HG02610 (cell line): Measurements from ENCODE around the gene HHLA2.
"Not testable (repeated sequence)": the region's sequence is repeated elsewhere in the genome, so short reads cannot be mapped to it uniquely, and the experiment has no call there.

Experiments used
- ATAC-seq: cut with Tn5 transposase; IDR thresholded peaks from one replicate; pipeline ENCODE4 v1.9.1; 2021; ENCODE audit warnings: mild to moderate bottlenecking, moderate library complexity; ENCODE audit not compliant: unreplicated experiment

Gene HHLA2

DNA sequence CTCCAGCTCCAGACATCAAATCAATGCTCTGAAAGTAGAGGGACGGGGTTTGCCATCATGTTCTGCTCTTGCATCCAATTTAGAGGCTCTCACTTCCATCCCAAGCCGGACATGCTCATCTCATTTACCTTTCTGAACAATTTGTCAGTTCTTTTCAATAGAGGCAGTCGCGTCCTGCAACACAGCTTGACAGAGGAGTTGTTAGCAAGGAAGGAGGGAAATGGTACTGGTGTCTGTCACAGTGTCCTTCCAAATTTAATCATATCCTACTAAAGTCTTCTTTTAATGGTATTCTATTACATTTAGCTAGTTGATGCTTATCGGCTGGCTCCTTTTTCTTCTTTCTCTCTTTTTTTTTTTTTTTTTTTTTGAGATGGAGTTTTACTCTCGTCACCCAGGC is 45.6 kb downstream of the HHLA2 start:
- ATAC-seq, result no peak

DNA sequence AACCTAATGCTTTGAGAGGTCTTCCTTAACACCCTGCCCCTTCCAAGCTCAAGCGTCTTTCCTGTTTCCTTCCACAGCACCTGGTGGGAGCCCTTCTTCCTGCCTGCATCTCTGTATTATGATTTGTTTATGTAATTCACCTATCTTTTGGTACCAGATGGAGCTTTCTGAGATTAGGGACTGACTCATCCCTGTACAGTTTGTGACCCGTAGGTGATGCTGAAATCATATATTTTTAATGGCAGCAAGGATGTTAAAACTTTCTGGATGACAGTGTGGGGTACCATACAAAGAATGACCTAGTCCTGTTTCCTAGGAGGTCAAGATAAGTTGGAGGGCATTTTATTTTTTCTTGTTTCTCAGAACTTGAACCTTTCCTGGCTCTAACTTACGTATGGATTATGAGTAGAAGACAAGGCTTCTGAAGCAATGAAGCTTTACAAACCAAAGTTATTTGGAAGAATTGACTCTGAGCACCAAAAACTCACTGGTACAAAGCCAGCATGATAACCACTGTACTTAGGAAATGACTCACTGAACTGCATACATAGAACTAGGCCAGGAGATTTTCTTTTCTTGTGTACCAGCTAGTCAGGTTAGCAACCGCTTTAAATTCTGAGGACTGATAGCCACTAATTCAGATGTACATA is 46.6 kb downstream of the HHLA2 start:
- peak; percentile 89 for ATAC-seq

- ATAC-seq, result no peak
Observed at GRCh38 chr3:108343491-108343890, 47.1 kb downstream of the HHLA2 start.

DNA sequence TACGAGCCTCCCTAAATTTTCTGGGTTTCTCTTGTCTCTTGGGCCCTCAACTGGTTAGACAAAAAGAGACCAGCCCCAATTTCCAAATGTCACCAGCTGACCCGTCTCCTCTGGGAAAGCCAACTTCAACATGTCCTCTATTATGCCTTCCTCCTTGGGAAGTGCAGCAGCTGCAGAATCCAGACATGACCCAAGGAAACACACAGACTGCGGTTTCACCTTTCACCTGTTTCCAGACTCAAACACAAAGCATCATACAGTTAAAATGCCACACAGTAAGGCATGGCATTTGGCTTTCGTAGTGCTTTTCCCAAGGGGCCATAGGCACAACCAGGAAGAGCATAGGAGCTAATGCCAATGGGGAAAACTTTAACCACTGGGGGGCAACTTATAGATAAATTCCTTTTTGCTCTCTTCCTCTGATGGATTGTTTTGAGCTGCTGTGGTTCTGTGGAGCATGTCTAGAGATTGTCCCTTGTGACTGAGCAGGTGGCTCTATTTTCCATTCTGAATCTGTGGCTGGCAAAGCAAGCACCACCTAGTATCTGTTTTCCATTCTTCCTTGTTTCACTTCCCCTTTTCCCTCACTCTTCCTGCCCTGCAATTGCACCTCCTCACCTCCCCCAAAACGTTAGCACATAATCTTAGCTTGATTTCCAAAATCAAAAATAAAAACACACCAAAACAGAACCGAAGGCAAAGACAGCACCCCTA is 49.3 kb downstream of the HHLA2 start:
- ATAC-seq, result no peak

DNA sequence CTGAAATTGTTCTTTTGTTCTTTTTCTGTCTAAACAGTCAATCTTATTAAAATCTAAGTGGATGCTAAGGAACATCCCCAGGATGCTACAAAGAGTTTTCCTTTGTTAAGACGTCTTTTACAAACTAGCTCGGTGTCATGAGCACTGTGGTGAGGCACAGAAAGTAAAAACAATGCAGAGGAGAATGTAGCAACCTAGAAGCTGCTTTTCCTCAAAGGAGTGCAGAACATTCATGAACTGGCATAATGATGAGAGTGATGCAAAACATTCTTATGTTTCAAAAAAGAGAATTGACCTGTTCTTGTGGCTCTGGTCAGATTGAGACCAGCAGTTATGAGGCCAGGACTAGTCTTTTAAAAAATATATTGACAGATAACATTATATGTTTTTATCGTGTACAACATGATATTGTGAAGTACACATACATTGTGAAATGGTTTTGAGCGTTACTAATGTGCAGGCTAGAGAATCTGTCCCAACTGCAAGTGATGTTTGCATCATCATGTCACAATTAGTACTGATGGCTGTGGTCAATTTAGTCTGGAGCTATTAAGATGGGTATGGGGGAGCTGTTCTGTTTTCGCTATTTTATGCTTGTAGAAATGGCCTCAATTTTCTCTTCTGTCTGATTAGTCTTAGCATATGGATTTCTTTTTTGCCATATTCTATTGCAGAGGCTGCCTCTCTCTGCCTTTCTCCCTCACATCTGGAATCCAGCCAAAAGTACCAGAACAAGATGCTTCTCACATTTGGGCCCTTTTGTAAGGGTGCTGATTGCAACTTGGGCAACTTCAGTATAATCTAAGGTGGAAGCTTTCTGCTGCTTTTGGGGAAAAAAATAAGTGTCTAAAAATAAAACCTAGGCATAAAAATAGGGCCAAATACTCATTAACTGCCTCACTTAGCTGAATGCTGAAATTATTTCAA is 50.2 kb downstream of the HHLA2 start:
- no peak for ATAC-seq

GRCh38 chr3:108352176-108352575 is 55.8 kb downstream of the HHLA2 start:
- ATAC-seq, result no peak

DNA sequence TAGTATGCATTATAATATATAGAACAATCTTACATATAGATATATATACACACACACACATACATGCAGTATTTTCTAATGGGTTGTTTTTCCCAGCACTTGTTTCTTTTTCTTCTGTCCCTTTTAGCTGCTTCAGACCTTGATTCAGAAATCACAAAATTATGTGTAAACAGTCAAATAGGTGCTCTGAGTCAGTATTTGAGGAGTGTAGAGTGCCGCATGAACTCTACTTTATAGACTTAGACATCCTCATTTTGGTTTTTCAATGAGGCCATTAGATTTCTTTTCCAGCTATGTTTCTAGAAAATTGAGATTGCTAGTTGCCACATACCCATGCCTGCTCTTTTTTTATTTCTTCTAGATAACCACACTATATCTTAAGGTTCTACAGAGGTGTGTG is 58.2 kb downstream of the HHLA2 start:
- no peak for ATAC-seq

GRCh38 chr3:108357042-108357441 is 60.7 kb downstream of the HHLA2 start:
- no peak for ATAC-seq

DNA sequence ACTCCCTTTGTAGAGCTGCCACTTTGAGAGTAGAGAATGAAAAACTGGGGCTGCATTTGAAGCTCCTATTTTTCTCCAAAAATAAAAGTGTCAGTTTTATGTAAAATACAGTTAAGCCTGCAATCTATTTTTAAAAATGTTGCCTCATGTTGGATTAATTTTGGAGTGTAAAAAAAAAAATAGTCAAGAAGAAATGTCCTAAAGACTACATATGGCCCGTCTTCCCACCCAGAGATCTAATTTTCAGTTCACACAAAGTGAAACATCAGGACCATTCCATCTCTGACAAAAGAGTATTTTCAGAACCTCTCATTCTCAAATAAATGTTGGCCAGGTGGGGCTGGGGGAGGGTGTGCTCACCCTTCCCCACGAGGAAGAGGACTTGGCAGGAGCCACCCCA is 62.7 kb downstream of the HHLA2 start:
- no peak for ATAC-seq

DNA sequence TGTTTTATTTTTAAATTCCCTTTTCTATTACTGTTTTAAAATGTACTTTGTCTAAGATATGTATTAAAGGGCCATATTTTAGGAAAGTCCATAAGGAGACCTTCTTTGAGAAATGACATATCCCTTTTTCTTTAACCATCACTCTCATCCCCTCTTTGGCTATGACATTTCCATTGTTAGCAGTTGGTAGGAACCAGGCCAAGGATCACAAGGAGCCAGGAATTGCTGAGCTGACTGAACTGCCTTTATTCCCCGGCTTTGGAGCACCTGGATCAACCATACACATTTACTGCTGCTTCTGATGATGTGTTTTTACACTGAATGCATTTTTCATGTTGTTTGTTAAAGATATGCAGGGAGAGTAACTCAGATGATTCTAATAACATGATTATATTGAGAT is 79.7 kb downstream of the HHLA2 start:
- no peak for ATAC-seq

- no peak for ATAC-seq
Observed at GRCh38 chr3:108377384-108377783, 81.0 kb downstream of the HHLA2 start.

- ATAC-seq, result no peak
Observed at GRCh38 chr3:108378153-108378951, 82.0 kb downstream of the HHLA2 start.

DNA sequence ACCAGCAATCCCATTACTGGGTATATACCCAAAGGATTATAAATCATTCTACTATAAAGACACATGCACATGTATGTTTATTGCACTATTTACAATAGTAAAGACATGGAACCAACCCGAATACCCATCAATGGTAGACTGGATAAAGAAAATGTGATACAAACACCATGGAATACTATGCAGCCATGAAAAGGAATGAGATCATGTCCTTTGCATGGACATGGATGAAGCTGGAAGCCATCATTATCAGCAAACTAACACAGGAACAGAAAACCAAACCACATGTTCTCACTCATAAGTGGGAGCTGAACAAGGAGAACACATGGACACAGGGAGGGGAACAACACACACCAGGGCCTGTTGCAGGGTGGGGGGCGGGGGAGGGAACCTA is 82.6 kb downstream of the HHLA2 start:
- ATAC-seq, result not testable (repeated sequence)

GRCh38 chr3:108380128-108380795 is 83.9 kb downstream of the HHLA2 start:
- no peak for ATAC-seq

DNA sequence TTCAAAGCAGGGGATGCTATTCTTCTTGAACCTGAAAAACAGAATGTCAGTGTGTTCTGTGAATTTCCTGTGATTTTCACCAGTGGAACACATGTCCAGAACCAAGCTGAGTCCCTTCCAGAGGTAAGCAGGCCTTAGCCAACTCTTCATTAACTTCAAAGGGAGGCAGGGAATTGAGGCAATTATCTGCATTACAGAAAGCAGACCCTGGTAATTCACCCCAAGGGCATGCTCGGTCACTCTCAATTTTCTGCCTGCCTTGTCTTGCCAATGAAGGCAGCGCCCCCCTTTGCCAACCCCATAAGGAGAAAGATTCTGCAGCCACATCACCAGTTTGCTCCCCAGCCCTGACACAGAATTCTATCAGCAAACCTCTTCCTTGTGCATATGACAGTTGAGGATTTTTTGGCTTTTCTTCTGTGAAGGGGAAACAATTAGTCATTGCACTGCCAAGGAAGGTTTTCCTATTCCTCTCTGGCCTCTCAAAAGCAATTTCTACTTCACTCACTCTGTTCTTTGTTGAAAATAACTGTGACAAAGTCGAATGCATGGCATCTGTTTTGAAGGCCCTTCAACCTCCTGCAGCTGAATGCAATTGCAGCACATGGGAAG is 85.3 kb downstream of the HHLA2 start:
- no peak for ATAC-seq

DNA sequence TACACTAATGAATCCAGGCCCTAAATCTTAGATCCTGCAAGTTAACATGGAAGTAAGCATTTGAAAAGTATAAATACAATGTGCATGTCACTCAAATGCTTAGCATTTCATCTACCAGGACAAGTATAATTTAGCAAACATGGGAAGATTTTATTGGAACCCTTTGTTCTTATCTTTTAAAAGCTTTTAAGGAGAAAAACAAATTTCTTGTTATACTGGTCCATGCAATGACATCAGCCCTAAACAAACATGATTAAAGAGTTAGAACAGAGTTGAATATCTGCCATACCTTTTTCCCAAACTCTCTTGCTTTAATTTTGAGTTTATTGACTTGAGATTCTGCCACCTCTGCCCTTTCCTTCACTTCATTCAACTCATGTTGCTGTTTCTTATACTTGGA is 87.0 kb downstream of the HHLA2 start:
- no peak for ATAC-seq

- no peak for ATAC-seq
Observed at GRCh38 chr3:108387063-108387462, 90.7 kb downstream of the HHLA2 start.

DNA sequence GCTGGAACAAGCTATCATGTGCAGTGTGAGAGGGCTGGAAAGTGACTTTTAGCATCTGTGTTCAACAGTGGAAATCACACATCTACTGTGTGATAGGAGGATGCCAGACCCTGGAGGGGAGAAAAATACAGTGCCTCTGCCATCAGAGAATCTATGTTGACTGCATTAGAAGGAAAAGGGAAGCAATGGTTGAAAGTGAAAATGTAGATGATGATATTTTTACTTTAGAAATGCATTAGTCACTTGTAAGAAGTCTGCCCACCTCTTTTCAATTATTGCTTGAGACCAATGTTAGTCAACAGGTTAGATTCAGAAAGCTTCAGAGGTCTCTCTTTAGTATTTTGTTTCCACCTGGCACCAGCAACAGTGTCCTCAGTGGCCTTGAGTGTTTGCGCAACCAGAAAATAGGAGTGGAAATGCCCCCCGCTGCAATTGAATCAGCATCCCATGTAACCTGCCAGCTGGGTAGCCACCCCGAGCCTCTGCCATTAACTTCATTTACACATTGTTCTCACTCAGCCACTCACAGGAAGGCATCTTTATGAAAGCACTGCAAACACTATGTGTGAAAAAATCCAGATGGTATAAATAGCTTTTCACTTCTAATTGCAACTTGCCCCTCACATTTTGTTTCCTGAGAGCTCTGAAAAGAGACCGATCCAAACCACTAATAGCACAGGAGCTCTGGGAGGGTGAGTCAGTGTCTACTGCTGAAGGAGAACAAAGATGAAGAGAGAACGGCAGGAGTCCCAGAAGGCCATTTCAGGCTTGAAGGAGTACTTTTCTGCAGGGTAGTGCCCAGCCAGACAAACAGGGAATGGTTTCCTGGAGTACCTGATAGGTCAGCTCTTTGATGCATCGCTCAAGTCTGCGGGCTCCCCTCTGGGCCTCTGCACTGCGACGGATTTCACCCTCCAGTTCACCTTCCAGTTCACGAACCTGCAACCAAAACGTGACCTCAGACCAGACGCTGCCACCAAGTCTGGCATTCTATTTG is 92.1 kb downstream of the HHLA2 start:
- peak; percentile 80 for ATAC-seq

DNA sequence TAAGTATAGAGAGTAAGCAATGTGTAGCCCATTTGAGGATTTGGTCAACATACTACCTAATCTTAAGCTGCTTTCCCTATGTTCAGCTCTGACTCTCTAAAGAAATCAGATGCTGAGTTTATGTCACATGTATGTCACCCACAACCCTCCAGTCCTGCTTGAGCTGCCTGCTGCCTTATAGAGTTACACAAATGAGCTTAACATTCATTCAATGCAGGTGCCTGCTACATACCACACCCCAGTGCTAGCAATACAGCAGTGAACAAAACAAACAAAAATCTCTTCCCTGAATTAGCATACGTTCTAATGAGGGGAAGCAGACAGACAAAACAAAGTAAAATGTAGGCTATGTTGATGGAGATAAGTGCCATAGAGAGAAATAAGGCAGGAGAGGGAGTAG is 93.0 kb downstream of the HHLA2 start:
- ATAC-seq, result no peak
